Heart right ventricle (tissue), 16 donors: Measurements from ENCODE around the gene SHISA5. TPM values are rescaled to one million over a fixed set of nuclear protein-coding genes. Genes with fewer than 3 reads are reported as not detected.

Source experiments
- ATAC-seq, 8 donors: fragments of 200-7000 bp; cut with Tn5 transposase; one replicate each; pipeline ENCODE4 v1.9.1; 2020; ENCODE audit warnings: mild to moderate bottlenecking in 8 of 8, moderate library complexity in 8 of 8, moderate number of reproducible peaks in 1 of 8
- DNase-seq, 2 donors: peaks; one replicate each; pipeline ENCODE4 v3.0.0-alpha.2; 2020
- H3K27ac ChIP-seq, 10 donors: fragments of 200-600 bp; sonication (generic) in 2 of 10; one replicate each; pipeline versions ENCODE4 v1.5.0 to v1.8.0; 2020 to 2022; ENCODE audit warnings: mild to moderate bottlenecking in 3 of 10
- H3K27me3 ChIP-seq, 7 donors: fragments of 200-600 bp; one replicate each; pipeline ENCODE4 v1.8.0; 2021 to 2022; ENCODE audit warnings: mild to moderate bottlenecking in 2 of 7
- H3K36me3 ChIP-seq, 9 donors: fragments of 200-600 bp; sonication (generic) in 1 of 9; one replicate each; pipeline versions ENCODE4 v1.5.0 to v1.8.0; 2020 to 2022; ENCODE audit warnings: mild to moderate bottlenecking in 2 of 9
- H3K4me1 ChIP-seq, 9 donors: fragments of 200-600 bp; sonication (generic) in 1 of 9; one replicate each; pipeline versions ENCODE4 v1.5.0 to v1.8.0; 2020 to 2022; ENCODE audit warnings: mild to moderate bottlenecking in 4 of 9
- H3K4me3 ChIP-seq, 10 donors: fragments of 200-600 bp; sonication (generic) in 2 of 10; one replicate each; pipeline versions ENCODE4 v1.5.0 to v1.8.0; 2020 to 2022; ENCODE audit warnings: mild to moderate bottlenecking in 7 of 10, moderate library complexity in 2 of 10
- H3K9me3 ChIP-seq, 11 donors: fragments of 200-600 bp in 10 of 11; sonication (generic) in 2 of 11; one replicate each; pipeline versions ENCODE4 v1.5.0 to v1.8.0; 2013 to 2022; ENCODE audit warnings: mild to moderate bottlenecking in 2 of 11, control low read depth in 1 of 11, moderate library complexity in 1 of 11
- WGBS, 2 donors: extraction: QIAGEN DNeasy Blood & Tissue Kit; methylation state at CpG; one replicate each; pipeline ENCODE4 v1.1.7; 2013; ENCODE audit warnings: inconsistent platforms in 1 of 2; 5-methylcytosine and 5-hydroxymethylcytosine counted together
- intact Hi-C, 10 donors: fragments of 100-400 bp; cut with DNase I; formaldehyde crosslinking; loops; one replicate each; pipeline versions ENCODE4 v1.11.1 to v1.14.2; 2022
- polyA plus RNA-seq, 2 donors: library from polyadenylated mRNA; stranded (reverse); fragments of 200-250 nt; gene quantifications; one replicate each; pipeline ENCODE4 v1.2.3, GENCODE V29; 2013
- total RNA-seq, 10 donors: library from RNA; stranded (reverse); fragmentation: NEBNext Ultra II Directional in 3 of 10; extraction: Animal tissue kit (Norgen Biotek cat#: 25700) in 3 of 10; gene quantifications; one replicate each; pipeline versions ENCODE4 v1.2.1 to v1.2.4, GENCODE V29; 2021 to 2023
- TF ChIP-seq, protein P1 (sequence below), 9 donors: fragments of 200-600 bp; sonication (generic) in 2 of 9; IDR thresholded peaks; one replicate each; pipeline versions ENCODE4 v1.5.0 to v1.8.0; 2021 to 2022; ENCODE audit warnings: antibody characterized with exemption in 9 of 9, mild to moderate bottlenecking in 5 of 9, moderate library complexity in 1 of 9
- donor health status: Arrhythmogenic right ventricular cardiomyopathy.
- donor health status: ischemic (EF 13 %, LVEDD 7.1; RV severe dilation, severe dysfunction).
- donor health status: healthy with polysubstance abuse.
- donor health status: DM: no; HTN: yes; CAD: no.
- donor health status: DM: no; HTN: no; CAD: no.
- donor health status: ischemic (EF 25% LVEDD 6.9; RV normal size, moderate dysfunction).
- donor health status: ischemic (EF 25% LVEDD 5.7; RV mildly dilated, moderate dysfunction).
- donor health status: healthy.
- donor health status: DM: yes; HTN: yes; CAD: no.
- donor health status: Ischemic cardiomyopathy.
- donor health status: ischemic (EF 35%, LVEDD 5.7; RV mildly dilated, moderate dysfunction).
- donor health status: nonischemic (EF 11% LVEDD 7.7; RV severe dilation, severe dysfunction).
- donor health status: DM: yes; HTN: yes; CAD: no.
- donor health status: PGD.
- donor health status: ischemic (EF 29% LVEDD 5.4; RV normal size, mild dysfunction).
- donor health status: nonischemic (EF 23%, LVEDD 6.1; RV moderate dilation, normal function).

The SHISA5 gene
- total and polyA plus RNA-seq, 12 donors = 34.6 to 95.3 (median 52.9) TPM

DNA sequence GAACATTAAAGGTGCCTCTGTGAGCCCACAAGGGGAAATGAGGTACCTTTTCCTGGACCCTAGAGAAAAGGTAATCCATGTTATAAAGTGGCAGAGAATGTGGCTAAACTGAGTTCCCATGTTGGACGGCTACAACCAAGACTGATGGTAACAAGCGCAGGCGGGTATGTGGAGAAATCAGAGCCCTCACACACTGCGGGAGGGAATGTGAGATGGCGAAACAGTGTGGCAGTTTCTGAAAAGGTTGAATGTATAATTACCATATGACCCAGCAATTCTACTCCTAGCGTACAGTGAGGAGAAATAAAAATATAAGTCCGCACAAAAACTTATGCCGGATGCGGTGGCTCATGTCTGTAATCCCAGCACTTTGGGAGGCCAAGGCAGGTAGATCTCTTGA, 24.1 kb upstream of the SHISA5 start:
- intact Hi-C loops = no loop called here
- Histone ChIP-seq H3K27ac (peak overlapping the region in 1 of 10 donors; percentile 40), H3K4me3 (no peak overlapping the region), H3K4me1 (peaks cover 0 to 42% (median 0%) of the 10 kb centered on the region in 9 donors), H3K9me3 (no peaks in the 10 kb centered on the region), H3K36me3 (peaks cover 0 to 58% (median 0%) of the 10 kb centered on the region in 9 donors), H3K27me3 (no peaks in the 10 kb centered on the region)
- ATAC-seq (no peak), DNase-seq (no peak)
- TF ChIP-seq, protein P1, sequence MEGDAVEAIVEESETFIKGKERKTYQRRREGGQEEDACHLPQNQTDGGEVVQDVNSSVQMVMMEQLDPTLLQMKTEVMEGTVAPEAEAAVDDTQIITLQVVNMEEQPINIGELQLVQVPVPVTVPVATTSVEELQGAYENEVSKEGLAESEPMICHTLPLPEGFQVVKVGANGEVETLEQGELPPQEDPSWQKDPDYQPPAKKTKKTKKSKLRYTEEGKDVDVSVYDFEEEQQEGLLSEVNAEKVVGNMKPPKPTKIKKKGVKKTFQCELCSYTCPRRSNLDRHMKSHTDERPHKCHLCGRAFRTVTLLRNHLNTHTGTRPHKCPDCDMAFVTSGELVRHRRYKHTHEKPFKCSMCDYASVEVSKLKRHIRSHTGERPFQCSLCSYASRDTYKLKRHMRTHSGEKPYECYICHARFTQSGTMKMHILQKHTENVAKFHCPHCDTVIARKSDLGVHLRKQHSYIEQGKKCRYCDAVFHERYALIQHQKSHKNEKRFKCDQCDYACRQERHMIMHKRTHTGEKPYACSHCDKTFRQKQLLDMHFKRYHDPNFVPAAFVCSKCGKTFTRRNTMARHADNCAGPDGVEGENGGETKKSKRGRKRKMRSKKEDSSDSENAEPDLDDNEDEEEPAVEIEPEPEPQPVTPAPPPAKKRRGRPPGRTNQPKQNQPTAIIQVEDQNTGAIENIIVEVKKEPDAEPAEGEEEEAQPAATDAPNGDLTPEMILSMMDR (IDR thresholded peaks at IDR 0.05) = no peak
- WGBS, 2 donors = 92 to 98% methylated on average over 9 of the region's 9 CpGs

DNA sequence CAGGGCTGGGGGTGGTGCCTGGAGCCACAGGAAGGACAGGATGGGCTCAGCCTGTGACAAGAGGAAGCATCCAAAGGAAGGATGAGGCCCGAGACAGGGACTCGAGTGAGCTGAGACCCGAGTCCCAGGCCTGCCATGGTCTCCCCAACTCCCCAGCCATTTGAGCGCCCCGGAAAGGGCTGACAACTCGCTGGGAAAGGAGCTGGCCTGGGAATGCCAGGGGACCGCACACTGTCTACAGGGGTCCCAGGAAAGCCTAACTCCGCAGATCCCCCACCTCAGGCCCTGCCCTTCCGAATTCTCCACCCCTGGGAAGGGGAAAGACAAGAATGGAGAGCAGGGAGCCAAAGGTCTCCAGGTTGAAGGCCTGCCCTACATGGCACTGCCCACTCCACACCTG, 21.0 kb upstream of the SHISA5 start:
- TF ChIP-seq, protein P1 (IDR thresholded peaks at IDR 0.05) = no peak
- DNase-seq (no peak), ATAC-seq (no peak)
- H3K36me3 ChIP-seq = peaks cover 0 to 69% (median 0%) of the 10 kb centered on the region in 9 donors
- H3K27me3 ChIP-seq = no peaks in the 10 kb centered on the region
- no peak overlapping the region for H3K27ac ChIP-seq
- intact Hi-C loops = no loop called here
- H3K4me3 ChIP-seq = no peak overlapping the region
- 89 to 95% methylated on average over 9 of the region's 9 CpGs for WGBS, 2 donors
- H3K4me1 ChIP-seq = peaks cover 0 to 26% (median 0%) of the 10 kb centered on the region in 9 donors
- no peaks in the 10 kb centered on the region for H3K9me3 ChIP-seq

DNA sequence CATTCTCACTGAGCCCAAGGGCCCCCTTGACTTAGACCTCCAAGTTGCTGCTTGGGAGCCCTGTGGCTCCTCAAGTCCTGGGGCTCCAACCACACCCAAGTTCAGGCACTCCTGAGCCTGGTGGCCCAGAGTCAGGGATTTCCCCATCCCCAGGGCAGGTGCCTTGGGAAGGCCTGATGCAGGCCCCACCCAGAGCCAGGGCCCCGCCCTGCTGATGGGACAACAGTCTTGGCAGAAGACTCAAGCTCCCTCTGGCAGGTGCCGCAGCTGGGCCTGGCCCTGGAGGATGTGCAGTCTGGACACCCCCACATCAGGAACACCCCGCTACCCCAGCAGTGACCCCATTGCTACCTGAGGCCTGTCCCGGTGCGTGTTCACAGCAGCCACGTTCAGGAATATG, 17.7 kb upstream of the SHISA5 start:
- Histone ChIP-seq H3K9me3 (no peaks in the 10 kb centered on the region), H3K27me3 (no peaks in the 10 kb centered on the region), H3K36me3 (peaks cover 0 to 59% (median 0%) of the 10 kb centered on the region in 9 donors), H3K4me1 (no peaks in the 10 kb centered on the region), H3K27ac (no peak overlapping the region), H3K4me3 (no peak overlapping the region)
- TF ChIP-seq, protein P1 (IDR thresholded peaks at IDR 0.05) = no peak
- DNase-seq (no peak), ATAC-seq (no peak)
- 83 to 98% methylated on average over 6 of the region's 6 CpGs for WGBS, 2 donors
- intact Hi-C loops = no loop called here

DNA sequence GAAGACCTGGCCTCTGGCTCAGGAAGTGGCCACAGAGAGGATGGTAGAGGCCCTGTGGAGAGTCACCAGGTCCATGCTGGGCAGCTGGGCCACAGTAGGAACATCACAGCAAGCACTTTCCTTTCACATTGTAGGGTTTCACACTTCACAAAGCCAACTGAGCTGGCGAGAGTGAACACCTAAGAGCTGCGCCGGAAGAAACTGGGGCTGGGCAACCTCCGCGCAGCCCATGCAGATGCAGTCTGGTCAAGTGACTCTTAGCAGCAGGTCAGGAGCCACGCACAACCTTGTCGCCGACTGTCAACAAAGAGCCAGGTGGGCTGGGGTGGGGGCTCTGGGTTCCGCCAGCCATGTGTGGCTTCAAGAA, 15.3 kb upstream of the SHISA5 start:
- ATAC-seq (no peak), DNase-seq (no peak)
- no peaks in the 10 kb centered on the region for H3K27me3 ChIP-seq
- peaks cover 0 to 43% (median 0%) of the 10 kb centered on the region in 9 donors for H3K36me3 ChIP-seq
- intact Hi-C loops = no loop called here
- H3K4me3 ChIP-seq = no peak overlapping the region
- no peaks in the 10 kb centered on the region for H3K9me3 ChIP-seq
- TF ChIP-seq, protein P1 (IDR thresholded peaks at IDR 0.05) = no peak
- H3K27ac ChIP-seq = no peak overlapping the region
- H3K4me1 ChIP-seq = peaks cover 0 to 4% (median 0%) of the 10 kb centered on the region in 9 donors
- 96 to 97% methylated on average over 9 of the region's 9 CpGs for WGBS, 2 donors
